ENCODE measurements around the gene AP2A1.

The AP2A1 gene

DNA sequence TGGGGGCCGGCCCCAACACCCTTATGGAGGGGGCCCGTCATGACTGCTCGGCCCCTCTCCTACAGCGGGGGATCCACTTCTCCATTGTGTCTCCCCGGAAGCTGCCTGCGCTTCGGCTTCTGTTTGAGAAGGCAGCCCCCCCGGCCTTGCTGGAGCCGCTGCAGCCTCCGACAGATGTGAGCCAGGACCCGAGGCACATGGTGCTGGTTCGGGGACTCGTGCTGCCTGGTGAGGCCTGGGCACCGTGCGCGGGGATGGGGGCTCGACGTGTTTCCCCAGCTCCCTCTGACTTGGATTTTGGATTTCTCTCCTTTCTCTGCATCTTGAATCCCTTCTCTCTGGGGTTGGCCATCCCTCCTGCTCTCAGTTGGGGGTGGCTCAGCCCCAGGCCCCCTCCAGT, 62.9 kb downstream of the AP2A1 start:
- no peak for DNase-seq
- in situ Hi-C loops (cut with MboI; ENCODE audit: low pct_unique_long_range_greater_than_20kb, low sequenced_read_pairs): no loop called here

GRCh38 chr19:49830766-49831165, 64.0 kb downstream of the AP2A1 start:
- in situ Hi-C loops (cut with MboI; ENCODE audit: low pct_unique_long_range_greater_than_20kb, low sequenced_read_pairs): no loop called here
- DNase-seq: no peak

- in situ Hi-C loops (cut with MboI; ENCODE audit: low pct_unique_long_range_greater_than_20kb, low sequenced_read_pairs): no loop called here
- DNase-seq: no peak
These were observed 64.8 kb downstream of the AP2A1 start for GRCh38 chr19:49831592-49831991.

DNA sequence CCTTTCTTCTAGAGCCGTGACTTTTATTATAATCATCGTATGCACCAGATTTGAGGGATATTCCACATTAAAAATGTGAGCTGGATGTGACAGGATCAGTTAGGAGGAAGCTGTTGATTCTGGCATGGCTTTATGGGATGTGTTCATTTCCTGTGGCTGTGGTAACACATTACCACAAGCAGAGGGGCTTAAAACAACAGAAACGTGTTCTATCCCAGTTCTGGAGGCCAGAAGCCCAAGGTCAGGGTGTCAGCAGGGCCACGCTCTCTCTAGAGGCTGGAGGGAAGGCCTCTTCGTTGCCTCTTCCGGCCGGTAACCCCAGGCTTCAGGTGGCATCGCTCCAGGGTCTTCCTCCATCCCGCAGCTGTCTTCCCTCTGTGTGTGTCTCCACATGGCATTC, 65.8 kb downstream of the AP2A1 start:
- DNase-seq: peak; percentile 51
- in situ Hi-C loops (cut with MboI; ENCODE audit: low pct_unique_long_range_greater_than_20kb, low sequenced_read_pairs): no loop called here

DNA sequence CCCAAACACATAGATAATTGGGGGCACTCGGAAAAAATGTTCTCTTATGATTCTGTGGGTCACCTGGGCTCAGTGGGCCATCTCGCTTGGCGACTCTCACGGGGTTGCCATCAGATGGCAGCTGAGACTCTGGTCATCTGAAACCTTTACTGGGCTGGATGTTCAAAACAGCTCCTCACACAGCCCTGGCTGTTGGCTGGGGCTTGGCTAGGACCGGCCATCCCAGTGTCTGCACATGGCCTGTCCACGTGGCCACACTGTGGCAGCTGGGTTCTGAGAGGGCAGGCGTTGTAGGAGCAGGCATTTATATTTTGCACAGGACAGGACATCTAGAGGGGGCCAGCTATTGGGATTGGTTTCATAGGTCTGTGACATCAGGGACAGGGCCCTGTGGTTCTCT, 66.8 kb downstream of the AP2A1 start:
- no peak for DNase-seq
- in situ Hi-C loops (cut with MboI; ENCODE audit: low pct_unique_long_range_greater_than_20kb, low sequenced_read_pairs): no loop called here

DNA sequence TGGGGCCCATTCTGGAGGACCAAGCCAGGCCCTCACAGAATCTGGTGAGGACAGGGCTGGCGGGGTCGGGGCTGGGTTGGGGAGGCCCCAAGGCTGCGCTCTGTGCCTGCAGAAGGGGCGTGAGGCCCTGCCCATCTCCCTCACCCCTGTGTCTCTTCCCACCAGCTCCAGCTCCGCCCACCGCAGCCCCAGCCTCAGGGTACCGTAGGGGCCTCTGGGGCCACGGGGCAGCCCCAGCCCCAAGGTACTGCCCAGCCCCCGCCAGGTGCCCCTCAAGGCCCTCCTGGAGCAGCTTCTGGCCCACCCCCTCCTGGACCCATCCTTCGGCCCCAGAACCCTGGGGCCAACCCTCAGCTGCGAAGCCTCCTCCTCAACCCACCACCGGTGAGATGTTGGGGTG, 68.8 kb downstream of the AP2A1 start:
- no peak for DNase-seq
- in situ Hi-C loops (cut with MboI; ENCODE audit: low pct_unique_long_range_greater_than_20kb, low sequenced_read_pairs): no loop called here

GRCh38 chr19:49836176-49837008, 69.6 kb downstream of the AP2A1 start:
- DNase-seq: no peak
- in situ Hi-C loops (cut with MboI; ENCODE audit: low pct_unique_long_range_greater_than_20kb, low sequenced_read_pairs): no loop called here

GRCh38 chr19:49837009-49837310, 70.2 kb downstream of the AP2A1 start:
- in situ Hi-C loops (cut with MboI; ENCODE audit: low pct_unique_long_range_greater_than_20kb, low sequenced_read_pairs): no loop called here
- DNase-seq: no peak

DNA sequence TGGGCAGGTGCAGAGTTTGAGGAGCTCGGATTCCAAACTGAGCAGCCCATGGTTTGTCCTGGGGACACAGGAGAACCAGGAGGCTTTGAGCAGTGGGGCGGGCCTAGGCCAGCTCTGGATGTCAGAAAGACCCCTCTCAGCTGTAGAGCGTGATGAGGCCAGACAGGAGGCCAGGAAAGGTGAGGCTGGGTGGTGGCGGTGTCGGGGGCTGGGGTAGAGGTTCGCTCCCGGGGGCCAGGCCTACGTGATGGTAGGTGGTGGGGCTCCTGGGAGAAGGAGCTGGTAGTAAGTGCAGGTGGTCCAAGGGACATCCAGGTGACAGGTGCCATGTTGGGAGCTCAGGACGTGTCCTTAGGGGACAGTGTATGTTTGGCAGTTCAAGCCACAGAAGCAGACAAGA, 70.6 kb downstream of the AP2A1 start:
- in situ Hi-C loops (cut with MboI; ENCODE audit: low pct_unique_long_range_greater_than_20kb, low sequenced_read_pairs): no loop called here
- DNase-seq: no peak

GRCh38 chr19:49838885-49839588, 72.2 kb downstream of the AP2A1 start:
- in situ Hi-C loops (cut with MboI; ENCODE audit: low pct_unique_long_range_greater_than_20kb, low sequenced_read_pairs): no loop called here
- DNase-seq: no peak

- in situ Hi-C loops (cut with MboI; ENCODE audit: low pct_unique_long_range_greater_than_20kb, low sequenced_read_pairs): no loop called here
- no peak for DNase-seq
These were observed 72.9 kb downstream of the AP2A1 start for GRCh38 chr19:49839713-49840112.

GRCh38 chr19:49840321-49840720, 73.5 kb downstream of the AP2A1 start:
- DNase-seq: no peak
- in situ Hi-C loops (cut with MboI; ENCODE audit: low pct_unique_long_range_greater_than_20kb, low sequenced_read_pairs): no loop called here

DNA sequence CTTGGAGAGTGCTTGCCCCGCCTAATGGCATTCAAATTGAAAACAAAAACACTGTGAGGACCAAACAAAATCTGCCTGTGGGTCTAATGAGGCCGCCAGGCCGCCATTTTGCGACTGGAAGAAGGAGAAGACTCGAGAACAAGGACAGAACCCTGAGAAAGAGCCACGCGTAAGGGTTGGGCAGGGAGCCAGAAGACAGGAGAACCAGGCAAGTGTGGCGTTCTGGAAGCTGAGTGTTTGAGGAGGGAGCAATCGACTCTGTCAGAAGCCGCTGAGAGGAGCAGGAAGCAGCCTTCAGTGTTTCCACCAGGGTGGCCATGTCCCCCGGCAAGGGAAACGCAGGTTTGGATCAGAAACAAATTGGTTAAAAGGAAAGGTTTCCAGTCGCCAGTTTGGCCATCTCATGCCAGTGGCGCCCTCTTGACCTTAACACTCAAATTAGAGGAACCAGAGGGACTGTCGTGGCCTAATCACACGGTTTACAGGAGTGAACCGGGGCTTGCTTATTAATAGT, 74.0 kb downstream of the AP2A1 start:
- DNase-seq: no peak
- in situ Hi-C loops (cut with MboI; ENCODE audit: low pct_unique_long_range_greater_than_20kb, low sequenced_read_pairs): no loop called here

GRCh38 chr19:49843265-49843664, 76.5 kb downstream of the AP2A1 start:
- no peak for DNase-seq
- in situ Hi-C loops (cut with MboI; ENCODE audit: low pct_unique_long_range_greater_than_20kb, low sequenced_read_pairs): no loop called here

DNA sequence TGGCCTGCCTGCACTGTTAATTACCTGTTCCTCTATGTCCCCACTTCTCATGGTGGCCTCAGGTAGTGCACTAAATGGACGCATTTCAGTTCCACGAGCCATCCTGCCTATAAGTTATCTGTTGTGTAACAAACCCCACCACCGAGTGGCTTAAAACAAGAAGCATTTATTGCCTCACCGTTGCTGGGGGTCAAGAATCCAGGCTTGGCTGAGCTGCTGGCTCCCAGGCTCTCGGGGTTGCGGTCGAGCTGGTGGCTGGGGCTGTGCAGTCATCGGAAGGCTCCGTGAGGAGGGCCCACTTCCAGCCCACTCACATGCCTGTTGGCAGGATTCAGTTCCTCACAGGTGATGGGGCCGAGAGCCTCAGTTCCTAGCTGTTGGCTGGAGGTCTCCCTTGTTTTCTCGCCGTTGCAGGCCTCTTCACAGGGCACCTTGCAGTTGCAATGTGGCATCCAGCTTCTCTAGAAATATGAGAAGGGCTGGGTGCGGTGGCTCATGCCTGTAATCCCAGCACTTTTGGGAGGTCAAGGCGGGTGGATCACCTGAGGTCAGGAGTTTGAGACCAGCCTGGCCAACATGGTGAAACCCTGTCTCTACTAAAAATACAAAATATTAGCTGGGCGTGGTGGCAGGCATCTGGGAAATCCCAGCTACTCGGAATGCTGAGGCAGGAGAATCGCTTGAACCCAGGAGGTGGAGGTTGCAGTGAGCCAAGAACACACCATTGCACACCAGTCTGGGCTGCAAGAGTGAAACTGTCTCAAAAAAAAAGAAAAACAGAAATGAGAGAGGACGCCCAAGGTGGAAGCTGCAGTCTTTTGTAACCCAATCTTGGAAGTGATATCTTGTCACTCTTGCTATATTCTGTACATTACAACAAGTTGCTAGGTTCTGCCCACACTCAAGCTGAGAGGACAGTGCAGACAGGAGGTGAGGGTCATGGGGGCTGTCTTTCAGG, 77.6 kb downstream of the AP2A1 start:
- in situ Hi-C loops (cut with MboI; ENCODE audit: low pct_unique_long_range_greater_than_20kb, low sequenced_read_pairs): no loop called here
- DNase-seq: no peak

DNA sequence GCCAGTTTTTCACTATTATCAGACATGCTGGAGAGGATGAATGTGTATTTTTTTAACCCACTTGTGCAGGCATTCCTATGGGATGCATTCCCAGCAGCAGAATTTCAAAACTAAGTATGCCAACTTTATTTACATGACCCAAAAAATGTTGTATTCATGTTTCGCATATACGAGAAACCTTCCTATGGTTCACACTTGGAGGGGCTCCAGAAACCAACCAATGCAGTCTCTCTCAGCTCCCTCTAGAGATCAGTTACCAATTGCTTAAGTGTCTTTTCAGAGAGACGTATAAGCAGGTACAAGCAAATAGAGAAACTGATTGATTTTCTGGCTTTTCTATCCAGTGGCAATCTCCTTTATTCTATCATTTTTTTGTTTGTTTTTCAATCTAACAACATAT, 78.6 kb downstream of the AP2A1 start:
- no peak for DNase-seq
- in situ Hi-C loops (cut with MboI; ENCODE audit: low pct_unique_long_range_greater_than_20kb, low sequenced_read_pairs): no loop called here

DNA sequence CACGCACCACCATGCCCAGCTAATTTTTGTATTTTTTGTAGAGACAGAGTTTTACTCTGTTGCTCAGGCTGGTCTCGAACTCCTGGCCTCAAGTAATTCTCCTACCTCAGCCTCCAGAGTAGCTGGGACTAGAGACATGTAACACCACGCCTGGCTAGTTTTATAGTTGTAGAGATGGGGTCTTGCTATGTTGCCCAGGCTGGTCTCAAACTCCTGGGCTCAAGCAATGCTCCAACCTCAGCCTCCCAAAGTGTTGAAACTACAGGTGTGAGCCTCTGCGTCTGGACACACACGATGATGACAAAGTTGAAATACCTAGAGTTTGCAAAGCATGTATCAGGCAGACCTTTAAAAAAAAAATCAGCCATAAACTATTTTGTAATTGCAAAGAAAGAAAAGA, 79.6 kb downstream of the AP2A1 start:
- no peak for DNase-seq
- in situ Hi-C loops (cut with MboI; ENCODE audit: low pct_unique_long_range_greater_than_20kb, low sequenced_read_pairs): no loop called here

DNA sequence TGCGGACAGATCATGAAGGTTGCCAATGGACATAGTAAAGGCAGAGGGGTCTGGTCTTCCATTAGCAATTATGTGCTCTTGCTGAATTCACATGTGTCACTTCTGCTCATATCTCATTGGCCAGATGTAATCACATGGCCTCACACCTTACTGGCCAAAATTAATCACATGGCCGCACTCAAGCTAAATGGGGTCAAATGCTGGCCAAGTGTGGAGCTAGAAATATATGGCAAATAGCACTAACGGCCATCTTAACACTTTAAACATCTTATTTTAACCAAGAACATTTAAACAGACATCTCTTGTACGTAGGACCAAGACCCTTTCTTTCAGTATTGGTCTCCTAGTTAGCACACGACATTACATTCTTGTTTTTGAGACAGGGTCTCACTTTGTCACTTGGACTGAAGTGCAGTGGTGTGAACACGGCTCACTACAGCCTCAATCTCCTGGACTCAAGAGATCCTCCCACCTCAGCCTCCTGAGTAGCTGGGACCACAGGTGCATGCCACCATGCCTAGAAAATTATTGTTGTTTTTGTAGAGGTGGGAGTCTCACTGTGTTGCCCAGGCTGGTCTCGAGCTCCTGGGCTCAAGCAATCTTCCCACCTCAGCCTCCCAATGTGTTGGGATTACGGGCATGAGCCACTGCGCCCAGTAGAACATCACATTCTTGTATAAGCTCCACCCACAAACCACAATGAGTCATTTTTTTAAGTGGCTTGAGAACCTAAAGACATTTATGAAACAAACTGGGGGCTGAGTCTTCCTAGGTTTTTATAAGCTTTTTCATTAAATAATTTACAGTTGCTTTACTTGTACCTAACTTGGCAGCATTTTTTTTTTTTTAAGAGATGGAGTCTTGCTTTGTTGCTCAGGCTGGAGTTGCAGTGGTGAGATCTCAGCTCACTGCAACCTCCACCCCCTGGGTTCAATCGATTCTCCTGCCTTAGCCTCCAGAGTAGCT, 81.2 kb downstream of the AP2A1 start:
- peak; percentile 64 for DNase-seq
- in situ Hi-C loops (cut with MboI; ENCODE audit: low pct_unique_long_range_greater_than_20kb, low sequenced_read_pairs): no loop called here

DNA sequence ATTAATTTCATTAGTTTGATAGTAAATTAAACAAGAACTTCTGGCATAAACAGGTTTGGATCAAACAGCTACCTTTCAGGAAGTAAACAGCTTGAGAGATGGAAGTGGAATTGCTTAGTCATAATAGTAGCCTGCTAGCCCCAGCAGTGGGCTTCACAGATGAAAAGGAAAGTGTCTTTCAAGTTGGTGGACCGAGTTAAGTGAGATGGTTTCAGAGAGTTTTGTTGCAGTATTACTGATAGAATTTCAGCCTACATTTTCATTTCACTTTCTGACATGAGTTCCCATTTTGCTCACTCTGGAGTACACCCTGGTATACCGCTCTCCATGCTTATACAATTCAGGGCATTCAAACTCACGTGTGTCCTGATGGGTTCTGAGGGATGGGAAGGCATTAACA, 82.1 kb downstream of the AP2A1 start:
- in situ Hi-C loops (cut with MboI; ENCODE audit: low pct_unique_long_range_greater_than_20kb, low sequenced_read_pairs): no loop called here
- DNase-seq: no peak
